ENCODE data around the gene SART3. TPM values are rescaled to one million over a fixed set of nuclear protein-coding genes. Genes with fewer than 3 reads are reported as not detected.

Gene SART3
- total and polyA plus RNA-seq, 2 of the 8 experiments (the other 6 are each of a cell fraction or from before 2014, with no cell fraction given) = 16.0 to 103 TPM

DNA sequence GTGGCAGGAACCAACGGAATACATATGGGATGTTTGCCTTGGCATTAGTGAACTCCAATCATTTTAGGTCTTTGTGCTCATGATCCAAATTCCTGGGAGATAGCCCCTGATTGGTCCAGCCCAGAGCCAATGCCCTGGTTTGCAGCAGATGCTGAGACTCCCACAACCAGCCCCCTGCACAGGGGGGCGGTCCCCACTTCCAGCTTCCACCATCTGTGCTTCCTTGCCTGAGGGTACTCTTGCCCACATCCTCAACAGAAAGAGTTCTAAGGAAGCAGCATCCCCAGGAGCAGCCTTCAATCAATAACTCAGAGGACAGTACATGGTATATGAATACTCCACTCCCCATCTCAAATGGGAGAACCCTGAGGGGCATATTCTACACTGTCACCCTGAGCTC lies 85.6 kb downstream of the SART3 start (continued):
- TF ChIP-seq, protein P1, sequence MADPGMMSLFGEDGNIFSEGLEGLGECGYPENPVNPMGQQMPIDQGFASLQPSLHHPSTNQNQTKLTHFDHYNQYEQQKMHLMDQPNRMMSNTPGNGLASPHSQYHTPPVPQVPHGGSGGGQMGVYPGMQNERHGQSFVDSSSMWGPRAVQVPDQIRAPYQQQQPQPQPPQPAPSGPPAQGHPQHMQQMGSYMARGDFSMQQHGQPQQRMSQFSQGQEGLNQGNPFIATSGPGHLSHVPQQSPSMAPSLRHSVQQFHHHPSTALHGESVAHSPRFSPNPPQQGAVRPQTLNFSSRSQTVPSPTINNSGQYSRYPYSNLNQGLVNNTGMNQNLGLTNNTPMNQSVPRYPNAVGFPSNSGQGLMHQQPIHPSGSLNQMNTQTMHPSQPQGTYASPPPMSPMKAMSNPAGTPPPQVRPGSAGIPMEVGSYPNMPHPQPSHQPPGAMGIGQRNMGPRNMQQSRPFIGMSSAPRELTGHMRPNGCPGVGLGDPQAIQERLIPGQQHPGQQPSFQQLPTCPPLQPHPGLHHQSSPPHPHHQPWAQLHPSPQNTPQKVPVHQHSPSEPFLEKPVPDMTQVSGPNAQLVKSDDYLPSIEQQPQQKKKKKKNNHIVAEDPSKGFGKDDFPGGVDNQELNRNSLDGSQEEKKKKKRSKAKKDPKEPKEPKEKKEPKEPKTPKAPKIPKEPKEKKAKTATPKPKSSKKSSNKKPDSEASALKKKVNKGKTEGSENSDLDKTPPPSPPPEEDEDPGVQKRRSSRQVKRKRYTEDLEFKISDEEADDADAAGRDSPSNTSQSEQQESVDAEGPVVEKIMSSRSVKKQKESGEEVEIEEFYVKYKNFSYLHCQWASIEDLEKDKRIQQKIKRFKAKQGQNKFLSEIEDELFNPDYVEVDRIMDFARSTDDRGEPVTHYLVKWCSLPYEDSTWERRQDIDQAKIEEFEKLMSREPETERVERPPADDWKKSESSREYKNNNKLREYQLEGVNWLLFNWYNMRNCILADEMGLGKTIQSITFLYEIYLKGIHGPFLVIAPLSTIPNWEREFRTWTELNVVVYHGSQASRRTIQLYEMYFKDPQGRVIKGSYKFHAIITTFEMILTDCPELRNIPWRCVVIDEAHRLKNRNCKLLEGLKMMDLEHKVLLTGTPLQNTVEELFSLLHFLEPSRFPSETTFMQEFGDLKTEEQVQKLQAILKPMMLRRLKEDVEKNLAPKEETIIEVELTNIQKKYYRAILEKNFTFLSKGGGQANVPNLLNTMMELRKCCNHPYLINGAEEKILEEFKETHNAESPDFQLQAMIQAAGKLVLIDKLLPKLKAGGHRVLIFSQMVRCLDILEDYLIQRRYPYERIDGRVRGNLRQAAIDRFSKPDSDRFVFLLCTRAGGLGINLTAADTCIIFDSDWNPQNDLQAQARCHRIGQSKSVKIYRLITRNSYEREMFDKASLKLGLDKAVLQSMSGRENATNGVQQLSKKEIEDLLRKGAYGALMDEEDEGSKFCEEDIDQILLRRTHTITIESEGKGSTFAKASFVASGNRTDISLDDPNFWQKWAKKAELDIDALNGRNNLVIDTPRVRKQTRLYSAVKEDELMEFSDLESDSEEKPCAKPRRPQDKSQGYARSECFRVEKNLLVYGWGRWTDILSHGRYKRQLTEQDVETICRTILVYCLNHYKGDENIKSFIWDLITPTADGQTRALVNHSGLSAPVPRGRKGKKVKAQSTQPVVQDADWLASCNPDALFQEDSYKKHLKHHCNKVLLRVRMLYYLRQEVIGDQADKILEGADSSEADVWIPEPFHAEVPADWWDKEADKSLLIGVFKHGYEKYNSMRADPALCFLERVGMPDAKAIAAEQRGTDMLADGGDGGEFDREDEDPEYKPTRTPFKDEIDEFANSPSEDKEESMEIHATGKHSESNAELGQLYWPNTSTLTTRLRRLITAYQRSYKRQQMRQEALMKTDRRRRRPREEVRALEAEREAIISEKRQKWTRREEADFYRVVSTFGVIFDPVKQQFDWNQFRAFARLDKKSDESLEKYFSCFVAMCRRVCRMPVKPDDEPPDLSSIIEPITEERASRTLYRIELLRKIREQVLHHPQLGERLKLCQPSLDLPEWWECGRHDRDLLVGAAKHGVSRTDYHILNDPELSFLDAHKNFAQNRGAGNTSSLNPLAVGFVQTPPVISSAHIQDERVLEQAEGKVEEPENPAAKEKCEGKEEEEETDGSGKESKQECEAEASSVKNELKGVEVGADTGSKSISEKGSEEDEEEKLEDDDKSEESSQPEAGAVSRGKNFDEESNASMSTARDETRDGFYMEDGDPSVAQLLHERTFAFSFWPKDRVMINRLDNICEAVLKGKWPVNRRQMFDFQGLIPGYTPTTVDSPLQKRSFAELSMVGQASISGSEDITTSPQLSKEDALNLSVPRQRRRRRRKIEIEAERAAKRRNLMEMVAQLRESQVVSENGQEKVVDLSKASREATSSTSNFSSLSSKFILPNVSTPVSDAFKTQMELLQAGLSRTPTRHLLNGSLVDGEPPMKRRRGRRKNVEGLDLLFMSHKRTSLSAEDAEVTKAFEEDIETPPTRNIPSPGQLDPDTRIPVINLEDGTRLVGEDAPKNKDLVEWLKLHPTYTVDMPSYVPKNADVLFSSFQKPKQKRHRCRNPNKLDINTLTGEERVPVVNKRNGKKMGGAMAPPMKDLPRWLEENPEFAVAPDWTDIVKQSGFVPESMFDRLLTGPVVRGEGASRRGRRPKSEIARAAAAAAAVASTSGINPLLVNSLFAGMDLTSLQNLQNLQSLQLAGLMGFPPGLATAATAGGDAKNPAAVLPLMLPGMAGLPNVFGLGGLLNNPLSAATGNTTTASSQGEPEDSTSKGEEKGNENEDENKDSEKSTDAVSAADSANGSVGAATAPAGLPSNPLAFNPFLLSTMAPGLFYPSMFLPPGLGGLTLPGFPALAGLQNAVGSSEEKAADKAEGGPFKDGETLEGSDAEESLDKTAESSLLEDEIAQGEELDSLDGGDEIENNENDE (IDR thresholded peaks at IDR 0.05; ENCODE audit: insufficient replicate concordance, low read length) = no peak
- TF ChIP-seq CREB1 (IDR thresholded peaks at IDR 0.05) = no peak

All from H1 (cell line).